HL-60/S4 treated with phorbol 12-myristate 13-acetate at 8.2 ng/mL for 4 days and 3 days (cell line): Measurements from ENCODE around the gene GAGE12J.
"Not testable (repeated sequence)": the region's sequence is repeated elsewhere in the genome, so short reads cannot be mapped to it uniquely, and the experiment has no call there.

Experiments
- in situ Hi-C: fragments of 300-500 bp; cut with MboI; formaldehyde crosslinking; loops from 2 replicates; pipeline ENCODE4 v1.15.0; 2022; ENCODE audit warnings: low sequenced_read_pairs

Gene GAGE12J

GRCh38 chrX:49321737-49322136 is at the start of gene GAGE12J:
GAGE12J (plus strand) TSS chrX:49322037; CDS start chrX:49323194, 1,157 bp downstream.
- in situ Hi-C loops, result not testable (repeated sequence)

GRCh38 chrX:49272421-49272820 is 49.4 kb upstream of the GAGE12J start:
- in situ Hi-C loops, result no loop called here

GRCh38 chrX:49273181-49273727 is 48.6 kb upstream of the GAGE12J start:
- in situ Hi-C loops, result no loop called here

GRCh38 chrX:49276207-49276606 is 45.6 kb upstream of the GAGE12J start:
- in situ Hi-C loops, result no loop called here

GRCh38 chrX:49276671-49277534 is 44.9 kb upstream of the GAGE12J start:
- in situ Hi-C loops, result no loop called here

- in situ Hi-C loops, result no loop called here
These were observed 44.4 kb upstream of the GAGE12J start for GRCh38 chrX:49277535-49277830.

- in situ Hi-C loops, result no loop called here
These were observed 43.8 kb upstream of the GAGE12J start for GRCh38 chrX:49278081-49278480.

GRCh38 chrX:49282647-49283011 is 39.2 kb upstream of the GAGE12J start:
- in situ Hi-C loops, result no loop called here

- in situ Hi-C loops, result no loop called here
These were observed 37.6 kb upstream of the GAGE12J start for GRCh38 chrX:49284212-49284611.

- in situ Hi-C loops, result no loop called here
These were observed 35.7 kb upstream of the GAGE12J start for GRCh38 chrX:49286136-49286535.

- in situ Hi-C loops, result no loop called here
These were observed 35.3 kb upstream of the GAGE12J start for GRCh38 chrX:49286581-49286980.

GRCh38 chrX:49287665-49288064 is 34.2 kb upstream of the GAGE12J start:
- in situ Hi-C loops, result no loop called here

GRCh38 chrX:49290215-49290614 is 31.6 kb upstream of the GAGE12J start:
- in situ Hi-C loops, result no loop called here

- in situ Hi-C loops, result no loop called here
These were observed 30.1 kb upstream of the GAGE12J start for GRCh38 chrX:49291615-49292337.

- in situ Hi-C loops, result no loop called here
These were observed 29.2 kb upstream of the GAGE12J start for GRCh38 chrX:49292400-49293362.

GRCh38 chrX:49299293-49299692 is 22.5 kb upstream of the GAGE12J start:
- in situ Hi-C loops, result not testable (repeated sequence)

- in situ Hi-C loops, result no loop called here
These were observed 21.1 kb upstream of the GAGE12J start for GRCh38 chrX:49300703-49301102.

- in situ Hi-C loops, result no loop called here
These were observed 18.5 kb upstream of the GAGE12J start, which contains the start of gene GAGE10 for GRCh38 chrX:49303346-49303745. GAGE10 (plus strand) TSS chrX:49303646; CDS start chrX:49304860, 1,214 bp downstream.

- in situ Hi-C loops, result not testable (repeated sequence)
These were observed 14.1 kb upstream of the GAGE12J start for GRCh38 chrX:49307775-49308174.

- in situ Hi-C loops, result no loop called here
These were observed 13.1 kb upstream of the GAGE12J start for GRCh38 chrX:49308604-49309269.
